ENCODE results near the gene CCR4.
"Not testable (repeated sequence)": the region's sequence is repeated elsewhere in the genome, so short reads cannot be mapped to it uniquely, and the experiment has no call there.

CCR4 gene

DNA sequence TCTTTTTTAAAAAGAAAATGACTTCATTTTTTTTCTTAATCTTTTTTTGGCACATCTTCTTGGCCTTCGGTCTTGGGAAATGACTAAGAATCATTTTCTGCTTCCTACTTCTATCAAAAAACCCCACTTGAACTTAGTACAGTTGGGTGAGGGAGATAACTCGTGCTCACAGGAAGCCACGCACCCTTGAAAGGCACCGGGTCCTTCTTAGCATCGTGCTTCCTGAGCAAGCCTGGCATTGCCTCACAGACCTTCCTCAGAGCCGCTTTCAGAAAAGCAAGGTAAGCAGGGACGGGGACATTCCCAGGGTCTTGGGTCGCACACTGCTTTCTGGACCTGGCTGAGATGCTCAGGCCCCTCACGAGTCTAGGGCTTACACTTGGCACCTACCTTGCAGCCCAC, at the start of gene CCR4:
Gene CCR4 (plus strand): TSS at position 235 of the 402 bp plus-strand sequence. CDS start 1,779 bp downstream, outside the sequence.
- DNase-seq (ENCODE audit: low read depth) = no peak
- no peak within 1 kb of the TSS for H3K4me3 ChIP-seq (ENCODE audit: low read length)
- TF ChIP-seq, protein P1, sequence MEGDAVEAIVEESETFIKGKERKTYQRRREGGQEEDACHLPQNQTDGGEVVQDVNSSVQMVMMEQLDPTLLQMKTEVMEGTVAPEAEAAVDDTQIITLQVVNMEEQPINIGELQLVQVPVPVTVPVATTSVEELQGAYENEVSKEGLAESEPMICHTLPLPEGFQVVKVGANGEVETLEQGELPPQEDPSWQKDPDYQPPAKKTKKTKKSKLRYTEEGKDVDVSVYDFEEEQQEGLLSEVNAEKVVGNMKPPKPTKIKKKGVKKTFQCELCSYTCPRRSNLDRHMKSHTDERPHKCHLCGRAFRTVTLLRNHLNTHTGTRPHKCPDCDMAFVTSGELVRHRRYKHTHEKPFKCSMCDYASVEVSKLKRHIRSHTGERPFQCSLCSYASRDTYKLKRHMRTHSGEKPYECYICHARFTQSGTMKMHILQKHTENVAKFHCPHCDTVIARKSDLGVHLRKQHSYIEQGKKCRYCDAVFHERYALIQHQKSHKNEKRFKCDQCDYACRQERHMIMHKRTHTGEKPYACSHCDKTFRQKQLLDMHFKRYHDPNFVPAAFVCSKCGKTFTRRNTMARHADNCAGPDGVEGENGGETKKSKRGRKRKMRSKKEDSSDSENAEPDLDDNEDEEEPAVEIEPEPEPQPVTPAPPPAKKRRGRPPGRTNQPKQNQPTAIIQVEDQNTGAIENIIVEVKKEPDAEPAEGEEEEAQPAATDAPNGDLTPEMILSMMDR (conservative IDR thresholded peaks at IDR 0.05; ENCODE audit: low read depth, low read length) = no peak

DNA sequence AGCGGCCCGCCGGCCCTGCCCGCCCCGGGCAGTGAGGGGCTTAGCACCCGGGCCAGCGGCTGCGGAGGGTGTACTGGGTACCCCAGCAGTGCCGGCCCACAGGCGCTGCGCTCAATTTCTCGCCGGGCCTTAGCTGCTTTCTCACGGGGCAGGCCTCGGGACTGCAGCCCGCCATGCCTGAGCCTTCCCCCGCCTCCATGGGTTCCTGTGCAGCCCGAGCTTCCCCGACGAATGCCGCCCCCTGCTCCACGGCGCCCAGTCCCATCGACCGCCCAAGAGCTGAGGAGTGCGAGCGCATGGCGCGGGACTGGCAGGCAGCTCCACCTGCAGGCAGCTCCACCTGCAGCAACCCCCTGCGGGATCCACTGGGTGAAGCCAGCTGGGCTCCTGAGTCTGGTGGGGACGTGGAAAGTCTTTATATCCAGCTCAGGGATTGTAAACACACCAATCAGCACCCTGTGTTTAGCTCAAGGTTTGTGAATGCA, 48.5 kb upstream of the CCR4 start:
- TF ChIP-seq, protein P1 (conservative IDR thresholded peaks at IDR 0.05; ENCODE audit: low read depth, low read length) = peak; percentile 44
- peak; percentile 2 for DNase-seq (ENCODE audit: low read depth)
- not testable (repeated sequence) for H3K4me3 ChIP-seq (ENCODE audit: low read length)

DNA sequence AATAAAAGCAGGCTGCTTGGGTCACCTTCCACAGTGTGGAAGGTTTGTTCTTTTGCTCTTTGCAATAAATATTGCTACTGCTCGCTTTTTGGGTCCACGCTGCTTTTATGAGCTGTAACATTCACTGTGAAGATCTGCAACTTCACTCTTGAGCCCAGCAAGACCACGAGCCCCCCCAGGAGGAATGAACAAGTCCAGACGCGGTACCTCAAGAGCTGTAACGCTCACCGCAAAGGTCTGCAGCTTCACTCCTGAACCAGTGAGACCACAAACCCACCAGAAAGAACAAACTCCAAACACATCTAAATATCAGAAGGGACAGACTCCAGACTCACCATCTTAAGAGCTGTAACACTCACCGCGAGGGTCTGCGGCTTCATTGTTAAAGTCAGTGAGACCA, 47.5 kb upstream of the CCR4 start:
- TF ChIP-seq, protein P1 (conservative IDR thresholded peaks at IDR 0.05; ENCODE audit: low read depth, low read length) = no peak
- no peak overlapping the region for H3K4me3 ChIP-seq (ENCODE audit: low read length)
- DNase-seq (ENCODE audit: low read depth) = no peak

DNA sequence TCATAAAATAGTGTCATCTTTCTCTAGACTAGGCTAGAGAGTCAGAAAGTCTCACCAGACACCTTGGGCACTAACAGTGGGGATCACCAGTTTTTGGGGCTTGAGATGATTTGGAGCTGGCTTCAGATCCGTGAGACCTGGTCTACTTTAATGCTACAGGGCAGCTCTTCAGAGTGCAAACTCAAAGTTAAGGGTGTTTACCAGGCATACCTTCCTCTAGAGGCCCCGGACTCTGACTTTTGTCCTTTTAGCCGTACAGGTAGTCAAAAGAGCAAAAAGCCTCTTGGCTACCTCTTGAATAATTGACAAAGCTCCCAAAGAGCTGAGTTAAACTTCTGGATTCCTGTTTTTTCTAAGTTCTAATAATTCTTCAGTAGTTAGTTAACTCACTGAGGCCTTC, 41.4 kb upstream of the CCR4 start:
- DNase-seq (ENCODE audit: low read depth) = no peak
- H3K4me3 ChIP-seq (ENCODE audit: low read length) = no peak overlapping the region
- TF ChIP-seq, protein P1 (conservative IDR thresholded peaks at IDR 0.05; ENCODE audit: low read depth, low read length) = no peak

DNA sequence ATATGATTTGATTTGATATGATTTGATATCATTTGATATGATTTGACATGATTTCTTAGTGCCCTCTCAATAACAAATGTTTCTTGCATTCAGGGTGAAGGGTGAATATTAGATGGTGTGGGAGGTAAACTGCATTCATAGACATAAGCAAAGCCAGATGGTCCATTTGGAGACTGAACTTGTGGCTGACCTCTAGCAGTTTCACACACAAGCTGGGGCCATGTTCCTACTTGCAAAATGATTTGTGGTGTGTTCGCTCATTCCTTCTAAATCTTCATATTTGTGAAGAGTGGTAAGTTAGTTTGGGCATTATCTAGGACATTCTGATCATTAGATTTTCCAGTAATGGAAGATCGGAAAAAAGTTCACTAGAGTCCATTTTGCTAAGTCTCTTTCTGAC, 40.5 kb upstream of the CCR4 start:
- TF ChIP-seq, protein P1 (conservative IDR thresholded peaks at IDR 0.05; ENCODE audit: low read depth, low read length) = no peak
- no peak overlapping the region for H3K4me3 ChIP-seq (ENCODE audit: low read length)
- no peak for DNase-seq (ENCODE audit: low read depth)

DNA sequence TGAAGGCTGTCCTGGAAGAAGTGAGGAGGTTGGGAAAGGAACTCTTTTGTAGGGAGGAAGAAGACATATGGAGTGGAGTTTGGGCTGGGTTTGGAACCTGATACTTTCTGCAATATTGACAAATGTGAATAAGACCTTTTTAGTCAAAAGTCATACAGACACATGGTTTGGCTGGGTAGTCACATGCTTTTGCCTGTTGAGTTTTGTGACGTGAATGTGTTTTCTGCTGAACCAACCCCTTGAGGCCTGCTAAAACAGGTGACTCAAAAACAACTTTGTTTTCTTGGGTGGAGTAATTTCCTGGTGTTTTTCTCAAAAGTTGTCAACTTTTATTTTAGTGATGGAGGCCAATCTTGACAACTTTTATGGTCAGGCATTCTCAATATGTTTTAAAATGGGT, 39.4 kb upstream of the CCR4 start:
- DNase-seq (ENCODE audit: low read depth) = no peak
- H3K4me3 ChIP-seq (ENCODE audit: low read length) = no peak overlapping the region
- TF ChIP-seq, protein P1 (conservative IDR thresholded peaks at IDR 0.05; ENCODE audit: low read depth, low read length) = no peak

DNA sequence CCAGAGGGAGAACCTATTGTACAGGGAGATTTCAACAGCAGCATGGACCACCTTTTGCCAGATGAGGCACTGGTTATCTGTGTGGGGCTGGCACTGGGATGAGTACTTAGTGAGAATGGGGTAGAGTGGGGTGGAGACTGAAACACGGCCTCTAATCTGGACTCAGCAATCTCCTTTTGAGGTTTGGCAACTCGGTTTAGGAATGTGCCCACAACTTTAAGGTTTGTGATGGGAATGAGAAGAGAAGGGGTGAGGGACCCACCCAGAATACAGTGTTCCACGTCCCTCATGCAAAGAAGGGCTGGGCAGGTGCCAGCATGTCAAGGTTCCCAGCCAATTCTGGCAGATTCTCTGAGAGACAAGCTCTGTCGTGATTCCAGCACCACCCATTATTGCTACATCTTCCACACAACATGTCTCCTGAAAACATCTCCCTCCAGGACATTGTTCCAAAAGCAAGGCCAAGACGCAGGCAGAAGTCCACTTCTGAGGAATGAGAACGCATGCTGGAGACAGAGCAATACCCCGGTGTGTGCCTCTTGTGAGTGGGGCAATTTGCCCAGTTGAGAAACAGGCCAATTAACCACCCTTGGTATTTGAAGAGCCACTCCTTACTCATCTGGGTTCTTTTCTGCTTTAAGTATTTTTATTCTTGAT, 37.5 kb upstream of the CCR4 start:
- no peak for DNase-seq (ENCODE audit: low read depth)
- TF ChIP-seq, protein P1 (conservative IDR thresholded peaks at IDR 0.05; ENCODE audit: low read depth, low read length) = no peak
- no peak overlapping the region for H3K4me3 ChIP-seq (ENCODE audit: low read length)
